Measurements from ENCODE around the gene M1AP.

DNA sequence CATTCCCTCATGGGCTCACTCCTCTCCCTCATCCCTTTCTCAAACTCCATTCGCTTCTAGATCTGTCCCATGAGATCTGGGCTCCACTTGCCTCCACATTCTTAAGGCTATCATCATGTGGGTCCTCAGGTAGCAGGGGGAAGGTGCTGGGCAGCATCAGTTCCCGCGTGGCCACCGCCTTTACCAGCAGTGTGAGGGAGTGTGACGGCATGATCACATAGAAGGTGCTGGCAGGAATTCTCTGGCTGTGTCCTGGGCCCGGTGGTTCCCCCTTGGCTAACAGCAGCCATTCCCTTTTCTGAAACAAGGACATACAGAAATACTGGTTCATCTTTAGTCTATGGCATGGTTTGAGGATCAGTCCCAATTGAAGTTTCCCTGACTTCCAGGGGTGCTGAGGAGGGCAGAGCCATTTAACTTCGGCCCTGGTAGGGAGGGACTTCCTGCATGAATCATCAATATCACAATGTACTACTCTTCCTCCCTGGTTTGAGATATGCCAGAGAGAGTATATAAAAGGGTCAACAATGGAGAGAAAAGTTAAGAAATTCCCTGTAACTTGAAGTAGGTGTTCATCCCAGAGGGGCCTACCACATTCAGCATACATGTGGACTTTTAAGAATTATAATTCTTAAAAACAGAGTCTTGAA lies 85.9 kb downstream of the M1AP start:
- TF ChIP-seq, protein P1, sequence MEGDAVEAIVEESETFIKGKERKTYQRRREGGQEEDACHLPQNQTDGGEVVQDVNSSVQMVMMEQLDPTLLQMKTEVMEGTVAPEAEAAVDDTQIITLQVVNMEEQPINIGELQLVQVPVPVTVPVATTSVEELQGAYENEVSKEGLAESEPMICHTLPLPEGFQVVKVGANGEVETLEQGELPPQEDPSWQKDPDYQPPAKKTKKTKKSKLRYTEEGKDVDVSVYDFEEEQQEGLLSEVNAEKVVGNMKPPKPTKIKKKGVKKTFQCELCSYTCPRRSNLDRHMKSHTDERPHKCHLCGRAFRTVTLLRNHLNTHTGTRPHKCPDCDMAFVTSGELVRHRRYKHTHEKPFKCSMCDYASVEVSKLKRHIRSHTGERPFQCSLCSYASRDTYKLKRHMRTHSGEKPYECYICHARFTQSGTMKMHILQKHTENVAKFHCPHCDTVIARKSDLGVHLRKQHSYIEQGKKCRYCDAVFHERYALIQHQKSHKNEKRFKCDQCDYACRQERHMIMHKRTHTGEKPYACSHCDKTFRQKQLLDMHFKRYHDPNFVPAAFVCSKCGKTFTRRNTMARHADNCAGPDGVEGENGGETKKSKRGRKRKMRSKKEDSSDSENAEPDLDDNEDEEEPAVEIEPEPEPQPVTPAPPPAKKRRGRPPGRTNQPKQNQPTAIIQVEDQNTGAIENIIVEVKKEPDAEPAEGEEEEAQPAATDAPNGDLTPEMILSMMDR (IDR thresholded peaks at IDR 0.05; ENCODE audit: borderline replicate concordance, extremely low read depth, low read length, poor library complexity, severe bottlenecking), result no peak
- TF ChIP-seq EZH2 (IDR thresholded peaks at IDR 0.05; ENCODE audit: borderline replicate concordance, low read depth, low read length, severe bottlenecking), result no peak

Data from DND-41 (cell line).